Activated gamma-delta T cell treated with Interleukin-2 at 50 U/mL for 16 hours (primary cell): ENCODE results near the gene STUM.

Source experiments
- DNase-seq: peaks from one replicate; pipeline ENCODE4 v3.0.0-alpha.2; 2020

The STUM gene

DNA sequence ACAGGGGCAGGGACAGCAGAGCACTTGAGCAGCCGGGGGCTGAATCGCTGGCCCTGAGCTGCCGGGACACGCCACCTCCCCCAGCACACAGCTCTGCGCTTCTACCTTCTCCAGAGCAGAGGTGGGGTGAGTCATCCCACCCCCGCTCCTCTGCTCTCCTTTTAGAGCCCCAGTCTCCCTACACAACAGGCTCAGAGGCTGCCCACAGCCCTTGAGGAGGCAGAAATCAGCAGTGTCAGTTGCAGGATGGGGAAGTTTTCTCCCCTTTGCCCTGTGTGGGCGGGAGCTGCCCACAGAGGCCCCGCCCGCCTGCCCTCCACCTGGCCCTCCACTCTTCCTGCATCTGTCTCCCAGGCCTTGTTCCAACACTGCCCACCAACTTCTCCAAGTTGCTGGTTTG lies 94.6 kb downstream of the STUM start:
- DNase-seq = peak; percentile 56

DNA sequence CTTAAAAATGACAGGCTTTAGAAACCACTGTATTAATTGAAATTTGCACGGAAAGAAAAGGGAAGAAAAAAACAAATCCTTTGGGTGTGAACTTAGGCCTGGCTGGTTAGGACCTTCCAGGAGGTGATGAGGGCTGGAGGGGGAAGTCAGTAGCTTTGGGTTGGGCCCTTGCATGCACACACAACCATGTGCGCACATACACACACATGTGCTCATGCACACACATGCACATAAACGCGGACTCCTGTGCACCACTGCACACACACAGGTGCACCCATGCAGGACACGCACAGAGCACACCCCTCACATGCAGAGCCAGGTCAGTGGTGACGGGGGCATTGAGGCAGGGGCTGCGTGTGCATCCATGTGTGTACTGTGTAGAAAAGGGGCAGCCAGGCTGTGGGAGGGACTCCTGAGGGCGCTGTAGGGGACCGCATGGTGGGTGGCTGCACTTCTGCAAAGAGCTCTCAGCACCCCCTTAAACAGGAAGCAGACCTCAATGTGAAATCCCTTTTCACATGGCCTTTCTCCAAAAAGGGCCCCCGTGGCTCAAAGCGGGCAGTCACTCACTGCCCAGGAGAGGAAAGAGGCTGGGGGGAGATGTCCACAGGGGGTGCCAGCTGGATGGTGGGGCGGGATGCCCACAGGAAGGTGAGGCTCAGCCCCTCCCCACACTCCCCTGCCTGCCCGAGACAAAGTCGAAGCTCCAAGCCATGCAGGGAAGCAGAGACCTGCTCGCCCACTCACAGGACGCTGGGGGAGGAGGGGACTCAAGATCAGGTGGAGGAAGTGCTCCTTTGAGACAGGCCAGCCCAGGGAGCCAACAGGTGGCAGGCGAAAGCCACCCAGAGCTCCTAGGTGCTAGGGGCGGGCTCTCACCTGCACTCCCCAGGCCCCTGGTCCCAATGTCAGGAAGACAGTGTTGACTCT lies 95.3 kb downstream of the STUM start:
- DNase-seq = peak; percentile 37

DNA sequence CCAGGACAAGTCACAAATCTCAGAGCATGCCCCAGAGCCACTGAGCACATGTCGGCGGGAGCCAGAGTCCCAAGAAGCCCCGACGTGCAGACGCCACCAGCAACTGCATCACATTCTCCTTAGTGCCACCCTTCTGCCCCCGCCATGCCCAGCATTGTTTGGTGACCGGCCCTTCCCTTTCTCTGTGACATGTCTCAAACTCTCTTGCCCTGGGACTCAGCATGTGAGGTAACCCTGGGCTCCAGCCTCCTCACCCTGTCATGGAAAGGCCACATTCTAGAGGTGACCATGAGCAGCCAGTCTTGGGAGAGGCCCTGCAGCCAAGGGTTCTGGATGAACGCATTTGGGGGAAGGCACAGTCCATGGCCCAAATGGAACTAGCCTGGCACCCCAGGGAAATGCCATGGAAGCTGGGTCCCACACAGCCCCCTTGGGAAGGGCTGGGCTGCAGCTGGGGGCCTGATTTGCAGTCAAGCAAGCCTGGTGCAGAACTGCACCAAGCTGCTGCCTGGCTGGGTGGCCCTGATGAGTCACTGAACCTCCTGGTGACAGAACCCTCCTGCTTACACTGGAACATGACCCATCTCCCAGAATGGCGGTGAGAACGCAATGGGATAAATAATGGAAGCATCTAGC lies 96.1 kb downstream of the STUM start:
- no peak for DNase-seq

- DNase-seq = no peak
Observed at GRCh38 chr1:226645279-226645976, 96.9 kb downstream of the STUM start.

GRCh38 chr1:226646026-226646869 lies 97.7 kb downstream of the STUM start:
- DNase-seq = no peak

- DNase-seq = no peak
Observed at GRCh38 chr1:226646870-226647449, 98.4 kb downstream of the STUM start.

- DNase-seq = no peak
Observed at GRCh38 chr1:226647719-226648118, 99.2 kb downstream of the STUM start.

DNA sequence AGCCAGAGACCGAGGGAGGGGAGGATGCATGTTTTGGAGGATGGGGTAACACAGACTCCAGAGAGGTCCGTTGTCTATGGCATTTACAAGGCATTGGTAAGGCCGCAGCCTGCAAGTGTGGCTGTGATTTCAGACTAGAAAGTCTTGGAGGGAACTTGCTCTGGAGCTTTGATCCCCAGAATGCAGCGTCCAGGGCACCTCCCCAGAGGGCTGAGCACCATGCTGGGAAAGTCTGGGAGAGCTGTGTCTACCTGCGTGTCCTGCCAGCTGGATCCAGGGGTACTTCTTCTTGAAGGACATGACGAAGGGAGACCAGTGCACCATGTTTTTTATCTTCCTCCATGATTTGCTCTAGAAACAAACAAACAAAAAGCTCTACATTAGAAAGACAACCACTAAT lies 99.9 kb downstream of the STUM start:
- no peak for DNase-seq

- no peak for DNase-seq
Observed at GRCh38 chr1:226649244-226649643, 100.7 kb downstream of the STUM start.

- peak; percentile 39 for DNase-seq
Observed at GRCh38 chr1:226649780-226650179, 101.2 kb downstream of the STUM start.

DNA sequence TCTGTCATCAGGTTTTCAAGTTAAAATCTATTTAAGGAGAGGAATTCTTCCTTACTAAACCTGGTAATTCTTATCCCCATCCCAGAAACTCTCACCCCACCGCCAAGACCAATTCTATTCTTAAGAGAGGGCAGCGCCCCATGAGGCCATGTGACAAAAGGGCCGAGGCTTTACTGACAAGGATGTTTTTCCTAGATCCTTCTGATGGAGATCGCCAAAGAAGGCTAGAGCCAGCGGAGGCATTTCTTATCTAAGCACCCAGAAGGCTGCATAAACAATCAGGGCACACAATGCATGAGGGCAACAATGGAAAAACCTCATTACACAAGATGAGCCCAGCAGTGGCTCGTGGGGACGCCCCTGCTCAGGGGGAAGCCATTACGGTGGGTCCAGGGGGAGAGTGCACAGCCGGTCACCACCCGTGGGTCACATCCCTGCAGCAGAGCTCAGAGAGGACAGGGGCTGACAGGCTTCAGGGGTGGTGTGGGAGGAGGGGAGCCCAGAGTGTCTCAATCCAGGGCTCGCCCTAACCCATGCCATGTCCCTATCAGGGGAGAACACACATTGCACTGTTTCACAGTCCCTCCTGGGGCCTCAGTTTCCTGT lies 101.8 kb downstream of the STUM start:
- no peak for DNase-seq

GRCh38 chr1:226651041-226651731 lies 102.6 kb downstream of the STUM start:
- no peak for DNase-seq

DNA sequence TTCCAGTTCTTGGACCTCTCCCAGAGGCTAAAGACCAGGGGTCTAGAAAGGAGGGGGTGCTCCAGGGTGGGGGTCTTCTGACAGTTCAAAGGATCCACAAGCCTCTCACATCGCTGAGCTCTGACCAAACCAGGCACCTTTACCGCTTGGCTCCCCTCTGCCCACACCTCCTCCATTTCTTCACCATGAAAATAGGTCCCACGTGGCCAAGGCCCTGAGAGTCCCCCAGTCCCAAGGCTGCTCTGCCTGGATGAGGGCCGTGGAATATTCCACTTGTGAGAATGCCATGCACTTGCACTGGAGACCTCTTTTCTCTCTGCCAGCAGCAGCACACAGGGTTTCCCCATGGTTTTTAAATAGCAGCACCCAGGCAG lies 103.2 kb downstream of the STUM start:
- no peak for DNase-seq

DNA sequence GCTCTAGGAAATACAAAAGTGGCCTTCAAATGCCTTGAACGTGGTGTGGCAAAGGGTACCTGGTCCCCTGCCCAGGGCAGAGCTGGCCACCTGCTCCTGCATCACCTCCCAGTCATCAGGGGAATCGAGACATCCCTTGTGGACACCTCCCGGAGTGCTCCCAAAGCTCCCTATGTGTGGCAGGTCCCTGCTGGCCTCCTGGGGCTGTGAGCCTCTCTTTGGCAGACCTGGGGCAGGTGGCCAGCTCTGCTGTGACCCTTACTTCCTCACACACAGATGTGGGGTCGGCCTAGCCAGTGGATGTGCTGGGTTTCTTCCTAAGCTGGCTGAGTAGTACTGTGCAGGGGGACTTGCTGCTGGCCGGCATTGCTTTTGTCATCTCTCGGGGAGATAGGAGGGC lies 104.0 kb downstream of the STUM start:
- DNase-seq = no peak

DNA sequence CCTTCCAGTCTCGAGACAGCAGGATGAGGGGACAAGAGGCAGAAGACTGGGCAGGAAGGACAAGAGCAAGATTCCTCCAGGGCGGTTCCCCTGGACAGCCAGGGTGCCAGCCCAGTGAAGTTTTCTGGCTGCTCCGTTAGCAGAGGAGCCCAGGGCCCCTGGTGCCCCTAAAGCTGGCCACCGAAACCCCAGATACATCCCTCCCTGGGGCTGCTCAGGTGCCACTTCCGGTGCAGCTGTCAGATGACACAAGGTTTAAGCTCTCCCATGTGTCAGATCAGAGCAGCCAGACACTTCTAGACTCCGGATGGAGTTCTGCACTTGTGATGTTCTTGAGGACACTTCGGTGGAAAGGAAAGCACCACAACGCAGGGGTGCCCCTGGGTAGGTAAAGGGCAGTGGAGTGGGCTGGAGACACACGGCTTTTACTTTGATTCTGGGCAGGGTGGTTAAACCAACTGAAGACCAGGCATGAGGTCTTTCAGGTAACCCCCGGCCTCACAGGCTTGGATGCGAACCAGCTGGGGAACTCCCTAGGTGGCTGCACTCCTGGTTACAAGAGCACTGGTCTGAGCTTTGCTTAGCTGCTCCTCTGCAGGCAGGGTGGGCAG lies 104.9 kb downstream of the STUM start:
- DNase-seq = peak; percentile 72

DNA sequence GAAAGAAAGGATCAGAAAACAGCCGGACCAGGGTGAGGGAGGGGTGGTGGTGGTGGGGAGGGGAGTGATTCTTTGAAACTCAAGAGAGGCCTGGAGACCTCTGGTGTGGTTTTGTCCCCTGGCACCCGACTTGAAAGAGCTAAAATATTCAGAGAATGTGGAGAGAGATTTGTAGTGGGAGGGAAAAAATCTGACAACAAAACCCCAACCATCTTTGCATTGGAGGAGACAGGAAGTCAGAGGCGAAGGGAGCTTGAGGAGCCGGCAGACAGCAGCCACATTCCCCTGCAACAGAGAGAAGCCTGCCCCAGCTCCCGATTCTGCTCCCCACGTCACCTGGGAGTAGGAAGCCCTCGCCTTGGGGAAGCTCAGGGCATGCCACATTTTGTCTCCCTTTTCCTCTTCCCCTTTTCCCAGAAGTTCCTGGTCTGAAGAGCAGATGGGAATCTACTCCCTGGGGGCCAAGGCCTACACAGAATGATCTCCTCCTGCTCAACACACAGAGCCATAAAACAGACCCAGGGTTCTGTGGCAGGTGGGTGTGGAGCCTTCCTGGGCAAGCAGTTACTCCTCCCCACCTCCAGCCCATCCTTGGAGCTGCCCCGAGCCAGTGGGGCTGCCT lies 105.6 kb downstream of the STUM start:
- no peak for DNase-seq

GRCh38 chr1:226654668-226655055 lies 106.1 kb downstream of the STUM start:
- DNase-seq = no peak

- DNase-seq = no peak
Observed at GRCh38 chr1:226655251-226656163, 106.9 kb downstream of the STUM start.

DNA sequence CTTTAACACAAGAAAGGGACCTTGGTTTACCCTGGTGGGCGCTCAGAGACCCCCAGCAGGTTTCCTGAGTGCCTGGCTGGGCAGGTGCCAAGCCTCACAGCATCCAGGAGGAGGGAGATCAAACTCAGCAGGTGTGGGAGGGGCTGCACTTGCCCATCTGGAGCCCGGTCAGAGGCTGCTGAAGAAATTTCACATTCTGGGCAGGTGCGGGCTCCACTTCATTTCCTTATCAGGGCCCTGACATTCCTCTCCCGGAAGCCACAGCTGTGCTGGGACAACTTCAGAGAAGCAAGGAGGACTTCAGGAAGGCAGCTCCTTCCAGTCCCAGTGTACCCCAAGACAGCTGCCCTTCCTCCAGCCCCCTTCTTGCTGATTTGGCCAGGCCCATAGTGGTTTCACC lies 107.6 kb downstream of the STUM start:
- DNase-seq = no peak
